HG03469 (cell line): ENCODE measurements around the gene RARS2.

Experiments used
- ATAC-seq: cut with Tn5 transposase; IDR thresholded peaks from one replicate; pipeline ENCODE4 v1.9.1; 2021; ENCODE audit warnings: mild to moderate bottlenecking, moderate library complexity, moderate number of reproducible peaks; ENCODE audit not compliant: unreplicated experiment

Gene RARS2

GRCh38 chr6:87574237-87574804 lies 15.5 kb downstream of the RARS2 start:
- no peak for ATAC-seq

DNA sequence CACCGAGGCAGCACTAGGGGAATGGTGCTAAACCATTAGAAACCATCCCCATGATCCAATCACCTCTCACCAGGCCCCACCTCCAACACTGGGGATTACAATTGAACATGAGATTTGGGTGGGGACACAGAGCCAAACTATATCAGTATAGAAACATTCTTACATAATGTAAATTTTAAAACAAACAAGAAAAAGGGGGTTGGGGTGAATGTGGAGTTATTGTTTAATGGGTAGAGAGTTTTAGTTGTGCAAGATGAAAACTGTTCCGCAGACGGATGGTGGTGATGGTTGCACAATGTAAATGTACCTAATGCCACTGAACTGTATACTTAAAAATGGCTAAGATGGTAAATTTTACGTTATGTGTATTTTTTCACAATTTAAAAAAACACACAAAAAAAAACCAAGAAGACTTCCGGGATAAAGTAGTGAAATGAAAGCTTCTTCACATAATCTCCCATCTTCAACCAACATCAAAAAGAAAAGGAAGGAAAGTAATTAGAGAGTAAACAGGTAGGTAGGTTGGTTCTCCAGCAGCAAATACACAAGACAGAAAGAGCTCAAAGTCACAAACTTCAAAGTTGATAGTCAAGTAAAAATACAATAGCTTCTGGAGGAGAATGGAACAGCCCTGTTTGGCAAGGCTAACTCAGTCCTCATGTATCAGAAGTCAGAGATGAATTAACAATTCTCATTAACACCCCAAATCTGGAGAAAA lies 16.3 kb downstream of the RARS2 start:
- ATAC-seq = no peak

DNA sequence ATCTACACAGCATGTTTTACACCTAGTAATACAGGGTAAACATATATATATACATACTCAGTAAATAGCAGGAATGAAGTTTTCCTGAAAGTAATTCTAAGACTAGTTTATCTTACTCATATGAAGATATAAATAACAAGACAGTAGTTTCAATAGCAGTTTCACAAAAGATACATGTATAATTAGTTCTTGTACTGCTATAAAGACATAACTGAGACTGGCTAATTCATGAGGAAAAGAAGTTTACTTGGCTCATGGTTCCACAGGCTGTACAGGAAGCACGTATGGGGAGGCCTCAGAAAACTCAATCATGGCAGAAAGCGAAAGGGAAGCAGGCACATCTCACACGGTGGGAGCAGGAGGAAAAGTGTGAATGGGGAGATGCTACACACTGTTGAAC lies 16.9 kb downstream of the RARS2 start:
- ATAC-seq = no peak

- no peak for ATAC-seq
Measured at GRCh38 chr6:87572021-87572420, 17.8 kb downstream of the RARS2 start.

- ATAC-seq = no peak
Measured at GRCh38 chr6:87561017-87561416, 28.8 kb downstream of the RARS2 start.

DNA sequence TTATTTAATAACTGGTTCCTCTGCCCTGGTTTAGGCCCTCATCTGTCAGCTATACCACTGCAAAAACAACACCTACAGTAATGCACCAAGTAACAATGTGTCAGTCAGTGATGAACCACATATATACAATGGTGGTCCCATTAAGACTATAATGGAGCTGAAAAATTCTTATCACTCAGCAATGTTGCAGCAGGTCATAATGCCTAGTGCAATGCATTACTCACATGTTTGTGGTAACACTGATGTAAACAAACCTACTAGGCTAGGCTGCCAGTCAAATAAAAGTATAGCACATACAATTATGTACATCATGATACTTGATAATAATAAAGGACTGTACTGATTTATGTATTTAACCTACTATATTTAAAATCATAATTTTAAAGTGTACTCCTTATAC lies 31.3 kb downstream of the RARS2 start:
- ATAC-seq = no peak

- ATAC-seq = no peak
Measured at GRCh38 chr6:87555506-87555905, 34.3 kb downstream of the RARS2 start.

DNA sequence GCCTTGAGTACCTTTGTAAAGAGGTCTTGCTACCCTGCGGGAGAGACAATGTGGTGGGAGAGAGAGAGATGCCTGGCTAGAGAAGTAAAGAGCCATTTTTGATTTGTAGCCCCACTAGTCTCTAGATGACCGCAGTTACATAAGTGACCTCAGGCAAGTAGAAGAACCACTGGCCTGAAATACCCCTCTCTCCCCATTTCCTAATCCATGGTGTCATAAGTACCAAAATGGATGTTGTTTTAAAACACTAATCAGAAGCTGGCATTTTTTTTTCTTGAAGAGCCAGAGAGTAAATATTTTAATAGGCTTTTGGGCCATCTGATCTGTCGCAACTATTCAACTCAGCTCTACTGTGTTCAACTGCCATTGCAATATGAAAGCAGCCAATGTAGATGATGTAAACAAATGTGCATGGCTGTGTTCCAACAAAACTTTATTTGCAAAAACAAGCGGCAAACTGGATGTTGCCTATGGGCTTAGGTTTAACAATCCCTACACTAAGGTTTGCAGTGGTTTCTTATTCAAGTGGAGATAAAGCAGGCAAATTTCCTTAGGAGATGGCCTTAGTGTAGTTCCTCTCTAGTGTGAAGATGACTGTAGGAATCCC lies 36.5 kb downstream of the RARS2 start:
- ATAC-seq = no peak

DNA sequence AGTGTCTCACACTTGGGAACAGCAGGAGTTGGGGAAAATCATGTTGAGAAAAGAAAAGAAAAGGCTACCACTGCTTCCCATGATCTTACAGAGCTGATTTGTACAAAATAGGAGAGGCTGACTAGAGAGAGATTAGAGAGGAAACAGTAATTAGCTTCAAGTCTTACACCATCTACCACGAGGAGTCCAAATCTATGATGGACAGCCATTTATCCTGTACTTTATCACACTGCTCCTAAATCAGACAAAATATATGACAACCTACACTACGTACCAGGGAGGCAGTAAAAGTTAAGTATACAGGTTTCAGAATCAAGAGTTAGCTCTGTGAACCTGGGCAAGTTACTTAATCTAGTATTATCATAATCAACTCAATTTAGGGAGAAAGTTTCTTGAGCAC lies 38.0 kb downstream of the RARS2 start:
- ATAC-seq = no peak

GRCh38 chr6:87544474-87544735 lies 45.4 kb downstream of the RARS2 start:
- no peak for ATAC-seq

- ATAC-seq = no peak
Measured at GRCh38 chr6:87543696-87544473, 45.9 kb downstream of the RARS2 start.

GRCh38 chr6:87541744-87542143 lies 48.0 kb downstream of the RARS2 start:
- no peak for ATAC-seq

- no peak for ATAC-seq
Measured at GRCh38 chr6:87541041-87541440, 48.7 kb downstream of the RARS2 start.

DNA sequence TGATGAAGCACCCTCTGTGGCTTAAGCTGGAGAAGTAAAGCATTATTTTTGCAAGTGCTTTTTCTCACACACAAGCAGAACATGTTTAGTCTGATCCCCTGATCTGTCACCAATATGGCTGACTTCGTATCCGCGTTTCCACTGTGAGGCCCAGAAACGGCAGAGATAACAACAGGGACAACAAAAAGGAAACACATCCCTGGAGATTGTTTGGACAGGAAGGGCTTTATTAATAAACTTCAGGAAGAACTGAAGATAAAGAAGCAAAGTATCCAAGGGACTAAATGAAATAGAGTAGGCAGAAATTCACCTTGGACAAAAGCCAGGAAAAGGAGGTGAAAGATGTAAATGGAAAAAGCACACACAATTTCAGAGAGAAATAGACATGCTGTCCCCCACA lies 49.2 kb downstream of the RARS2 start:
- ATAC-seq = no peak

GRCh38 chr6:87539554-87539953 lies 50.2 kb downstream of the RARS2 start:
- ATAC-seq = no peak

DNA sequence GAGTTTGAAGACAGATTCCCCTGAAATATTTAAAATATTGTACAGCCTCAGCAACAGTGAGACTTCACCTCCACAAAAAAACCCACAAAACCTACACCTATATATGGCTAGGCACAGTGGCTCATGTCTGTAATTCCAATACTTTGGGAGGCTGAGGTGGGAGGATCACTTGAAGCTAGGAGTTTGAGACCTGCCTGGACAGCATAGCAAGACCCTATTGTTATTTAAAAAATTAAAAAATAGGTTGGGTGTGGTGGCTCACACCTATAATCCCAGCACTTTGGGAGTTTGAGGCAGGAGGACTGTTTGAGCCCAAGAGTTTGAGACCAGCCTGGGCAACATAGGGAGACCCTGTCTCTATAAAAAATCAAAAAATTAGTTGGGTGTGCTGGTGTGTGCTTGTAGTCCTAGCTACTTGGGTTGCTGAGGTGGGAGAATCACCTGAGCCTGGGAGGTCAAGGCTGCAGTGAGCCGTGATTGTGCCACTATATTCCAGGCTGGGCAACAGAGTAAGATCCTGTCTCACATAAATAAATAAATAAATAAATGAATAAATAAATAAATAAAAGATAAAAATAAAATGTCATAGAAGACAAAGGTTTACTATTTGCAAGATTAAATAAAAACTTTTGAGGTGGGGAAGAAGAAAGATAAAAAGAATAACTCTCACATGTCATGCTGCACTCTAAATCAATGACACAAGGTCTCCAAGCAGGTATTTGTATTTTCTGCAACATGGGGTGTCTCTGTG lies 51.1 kb downstream of the RARS2 start:
- ATAC-seq = no peak

DNA sequence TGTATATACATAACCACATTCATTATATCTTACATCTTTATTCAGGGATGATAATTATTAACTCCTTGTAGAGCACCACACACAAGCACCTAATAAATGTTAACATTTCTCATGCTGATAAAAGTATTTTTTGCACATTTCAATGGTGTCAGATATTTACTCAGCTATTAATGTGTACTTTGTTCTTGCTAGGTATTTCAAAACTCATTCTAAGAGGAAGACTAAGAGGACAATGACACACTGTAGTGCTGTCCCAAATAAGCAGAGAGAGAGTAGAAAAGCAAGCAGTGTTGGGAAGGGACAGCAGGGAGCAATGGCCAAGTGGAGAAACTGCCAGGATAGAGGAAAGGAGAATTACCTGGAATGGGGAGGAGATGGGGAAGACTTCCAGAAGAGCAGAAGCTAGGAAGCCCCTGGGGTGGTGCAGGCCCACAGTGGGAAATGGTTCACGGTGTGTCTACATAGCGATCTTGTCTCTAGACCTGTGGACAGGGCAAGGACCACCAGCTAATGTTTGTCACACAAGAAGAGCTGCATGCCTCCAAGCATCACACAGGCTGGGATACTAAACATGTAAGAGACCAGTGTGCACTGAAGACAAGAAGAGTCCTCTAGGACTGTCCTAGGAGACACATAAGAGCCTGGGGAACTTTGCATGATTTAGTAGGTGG lies 55.3 kb downstream of the RARS2 start:
- ATAC-seq = no peak

- no peak for ATAC-seq
Measured at GRCh38 chr6:87529221-87529620, 60.6 kb downstream of the RARS2 start.

GRCh38 chr6:87522686-87523085 lies 67.1 kb downstream of the RARS2 start:
- no peak for ATAC-seq

DNA sequence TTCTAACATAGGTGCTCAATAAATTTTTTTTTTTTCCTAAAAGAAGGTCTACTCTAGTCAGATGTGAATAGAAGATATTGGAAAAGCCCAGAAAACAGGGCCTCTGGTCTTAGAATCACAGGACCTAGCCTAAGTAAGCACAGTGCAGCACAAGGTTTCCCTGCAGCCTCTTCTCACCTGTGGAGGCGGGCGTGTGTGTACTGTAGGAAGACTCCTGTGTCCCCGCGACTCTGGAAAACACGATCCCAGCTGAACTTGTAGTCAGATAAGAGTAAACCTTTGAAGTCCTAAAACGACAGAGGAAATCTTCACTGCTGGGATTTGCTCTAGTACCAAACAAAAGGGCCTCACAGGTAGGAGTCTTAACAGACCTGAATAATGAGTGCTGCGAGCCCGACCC lies 71.3 kb downstream of the RARS2 start:
- no peak for ATAC-seq

GRCh38 chr6:87514831-87515230 lies 75.0 kb downstream of the RARS2 start:
- ATAC-seq = no peak
